Endothelial cell of umbilical vein (primary cell): ENCODE measurements around the gene SLC25A30. TPM values are rescaled to one million over a fixed set of nuclear protein-coding genes. Genes with fewer than 3 reads are reported as not detected.

Experiments
- BruUV-seq: library from RNA; stranded (reverse); fragments of 400-500 nt; replicated peaks from 2 replicates; lab custom pipeline; 2021; lab: Mats Ljungman, UMichigan
- CTCF ChIA-PET: fragments of 300-600, 350-600 bp; sonication (Branson Sonifier 250); formaldehyde crosslinking; loops from one replicate; lab custom pipeline; 2021; ENCODE audit warnings: antibody characterized with exemption, inconsistent platforms; lab: Charles Lee
- POLR2A ChIA-PET: fragments of 300-600, 350-600 bp; sonication (Branson Sonifier 250); formaldehyde crosslinking; loops from one replicate; lab custom pipeline; 2021; ENCODE audit warnings: antibody characterized with exemption, inconsistent platforms; lab: Charles Lee
- DNase-seq: peaks from one replicate; pipeline ENCODE4 v3.0.0-alpha.2; 2011; ENCODE audit warnings: low read depth, low spot score
- FAIRE-seq: peaks from 2 replicates; lab custom pipeline; 2011; peaks lifted over from hg19 to GRCh38; lab: Jason Lieb, UNC
- H2AFZ ChIP-seq: 2 replicates; pipeline ENCODE4 v1.6.0; 2012; ENCODE audit warnings: low read depth, low read length, control low read depth, inconsistent platforms
- H3K27ac ChIP-seq: 2 replicates; pipeline ENCODE4 v1.5.1; 2011; ENCODE audit warnings: low read depth, mild to moderate bottlenecking, control low read depth, low read length, moderate library complexity; ENCODE audit not compliant: insufficient read depth
- H3K27me3 ChIP-seq, 2 experiments: 2 replicates each; pipeline versions ENCODE4 v1.6.0 to v1.6.1; 2011; ENCODE audit warnings: low read length in 2 of 2, mixed read lengths in 1 of 2; ENCODE audit not compliant: control insufficient read depth in 2 of 2, insufficient read depth in 2 of 2
- H3K36me3 ChIP-seq, 2 experiments: 2 replicates in 1 of 2; 3 replicates in 1 of 2; pipeline ENCODE4 v1.5.1; 2011; ENCODE audit warnings: low read length in 2 of 2, mild to moderate bottlenecking in 1 of 2, moderate library complexity in 1 of 2; ENCODE audit not compliant: control insufficient read depth in 2 of 2, insufficient read depth in 2 of 2; ENCODE audit errors: extremely low read depth in 1 of 2
- H3K4me1 ChIP-seq: 3 replicates; pipeline ENCODE4 v1.5.1; 2011; ENCODE audit warnings: mild to moderate bottlenecking, low read length; ENCODE audit not compliant: control insufficient read depth, insufficient read depth; ENCODE audit errors: extremely low read depth
- H3K4me2 ChIP-seq: 2 replicates; pipeline ENCODE4 v1.6.1; 2011; ENCODE audit warnings: low read length, control low read depth, mixed read lengths; ENCODE audit not compliant: insufficient read depth
- H3K4me3 ChIP-seq, 3 experiments: fragments of 200-600 bp in 1 of 3; sonication (generic), shearing (Covaris generic) in 1 of 3; replicated peaks in 1 of 3; 2 replicates each; pipeline ENCODE4 v1.5.1; 2011 to 2016; ENCODE audit warnings: control low read depth in 3 of 3, low read length in 3 of 3, mild to moderate bottlenecking in 2 of 3, inconsistent platforms in 1 of 3, low read depth in 1 of 3, moderate library complexity in 1 of 3; ENCODE audit not compliant: insufficient read depth in 1 of 3
- H3K79me2 ChIP-seq: 2 replicates; pipeline ENCODE4 v1.6.0; 2012; ENCODE audit warnings: low read length, inconsistent platforms; ENCODE audit not compliant: control insufficient read depth, insufficient read depth
- H3K9ac ChIP-seq: replicated peaks from 2 replicates; pipeline ENCODE3; 2011; ENCODE audit warnings: low read length, control low read depth; ENCODE audit not compliant: insufficient read depth; ENCODE audit errors: extremely low read depth
- H3K9me1 ChIP-seq: replicated peaks from 3 replicates; pipeline ENCODE4 v1.6.0; 2011; ENCODE audit warnings: mild to moderate bottlenecking, low read length; ENCODE audit not compliant: control insufficient read depth, insufficient read depth; ENCODE audit errors: extremely low read depth
- H3K9me3 ChIP-seq: replicated peaks from 2 replicates; pipeline ENCODE4 v1.5.1; 2012; ENCODE audit warnings: low read length, inconsistent platforms; ENCODE audit not compliant: control insufficient read depth, insufficient read depth
- H4K20me1 ChIP-seq: replicated peaks from 2 replicates; pipeline ENCODE3; 2011; ENCODE audit warnings: mild to moderate bottlenecking, low read length; ENCODE audit not compliant: control insufficient read depth, insufficient read depth; ENCODE audit errors: extremely low read depth
- EZH2 ChIP-seq: IDR thresholded peaks from 2 replicates; pipeline ENCODE4 v1.6.1; 2012; ENCODE audit warnings: borderline replicate concordance, low read depth, mild to moderate bottlenecking, moderate library complexity, low read length, inconsistent platforms; ENCODE audit not compliant: severe bottlenecking
- FOS ChIP-seq: IDR thresholded peaks from 2 replicates; pipeline ENCODE4 v1.6.1; 2011; ENCODE audit warnings: mild to moderate bottlenecking, low read length, moderate library complexity, borderline replicate concordance; ENCODE audit not compliant: insufficient read depth
- GATA2 ChIP-seq: IDR thresholded peaks from 2 replicates; pipeline ENCODE4 v1.7.0; 2011; ENCODE audit warnings: low read depth, mild to moderate bottlenecking, moderate library complexity, mixed read lengths, low read length; ENCODE audit not compliant: insufficient read length, insufficient read depth
- JUN ChIP-seq: IDR thresholded peaks from 2 replicates; pipeline ENCODE4 v1.6.1; 2011; ENCODE audit warnings: borderline replicate concordance, low read depth; ENCODE audit not compliant: insufficient read length, insufficient read depth
- MYC ChIP-seq: IDR thresholded peaks from one replicate; pipeline ENCODE4 v1.6.1; 2011; ENCODE audit warnings: mild to moderate bottlenecking, low read depth, low read length
- POLR2A ChIP-seq: IDR thresholded peaks from 2 replicates; pipeline ENCODE4 v1.6.1; 2012; ENCODE audit warnings: low read depth, mild to moderate bottlenecking, control low read depth, low read length
- dilution Hi-C: fragments of 300-500 bp; cut with MboI; formaldehyde crosslinking; loops from one replicate; pipeline ENCODE4 v1.15.0; 2019; ENCODE audit warnings: low sequenced_read_pairs; ENCODE audit not compliant: extremely low pct_ligation_motif_present
- intact Hi-C: fragments of 100-400 bp; cut with micrococcal nuclease; formaldehyde crosslinking; loops from one replicate; pipeline ENCODE4 v1.10.0; 2022
- polyA plus RNA-seq, 4 experiments: library from polyadenylated mRNA; depleted of rRNA in 3 of 4; stranded (reverse) in 3 of 4; unstranded in 1 of 4; fragments of >200 nt; gene quantifications; 2 replicates each; pipeline versions ENCODE4 v1.2.1 to v1.2.3, GENCODE V29; 2011 to 2012; ENCODE audit warnings: missing spikeins in 1 of 4
- total RNA-seq: library from RNA; stranded (reverse); gene quantifications from 2 replicates; pipeline ENCODE4 v1.2.3, GENCODE V29; 2021
- TF ChIP-seq, protein P1 (sequence below), 2 donors: IDR thresholded peaks; 1 replicate in 1 of 2; 2 replicates in 1 of 2; pipeline ENCODE4 v1.5.1; 2011; ENCODE audit warnings: low read length in 2 of 2, mild to moderate bottlenecking in 2 of 2, moderate library complexity in 2 of 2, control low read depth in 1 of 2, inconsistent platforms in 1 of 2, low read depth in 1 of 2; ENCODE audit not compliant: insufficient read depth in 1 of 2; ENCODE audit errors: extremely low read depth in 1 of 2
- TF ChIP-seq, protein P2 (sequence below): IDR thresholded peaks from 2 replicates; pipeline ENCODE4 v1.6.1; 2011; ENCODE audit not compliant: insufficient read depth, insufficient read length

SLC25A30 gene
- total and polyA plus RNA-seq, 2 donors (not counting 3 experiments of a cell fraction or from before 2014, with no cell fraction given), result 13.3 to 27.0 TPM

DNA sequence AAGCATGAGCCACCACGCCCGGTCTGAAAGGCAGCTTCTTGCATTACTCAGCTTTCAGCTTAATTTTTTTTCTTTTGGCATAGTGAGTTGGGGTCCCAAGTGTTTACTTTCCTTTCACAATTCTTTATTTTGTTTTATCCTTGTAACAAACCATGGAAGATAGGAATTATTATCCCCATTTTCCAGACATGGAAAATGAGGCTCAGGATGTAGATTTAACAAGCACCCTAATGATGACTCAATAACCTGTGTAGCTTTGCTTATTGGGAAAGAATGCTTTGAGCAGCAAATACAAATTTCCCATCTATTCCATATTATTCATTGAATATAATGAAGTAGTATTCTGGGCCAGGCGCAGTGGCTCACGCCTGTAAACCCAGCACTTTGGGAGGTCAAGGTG, 33.1 kb upstream of the SLC25A30 start:
- Histone ChIP-seq H3K4me2 (no peak overlapping the region), H3K9ac (no peak overlapping the region), H3K27me3 (peaks cover 0 to 8% of the 10 kb centered on the region in 2 experiments), H3K9me1 (no peaks in the 10 kb centered on the region), H3K27ac (no peak overlapping the region), H3K79me2 (no peaks in the 10 kb centered on the region), H4K20me1 (no peaks in the 10 kb centered on the region), H3K9me3 (no peaks in the 10 kb centered on the region), H3K36me3 (no peaks in the 10 kb centered on the region), H3K4me1 (no peaks in the 10 kb centered on the region), H3K4me3 (no peak overlapping the region), H2AFZ (no peak overlapping the region)
- BruUV-seq, result no TSS peak
- CTCF ChIA-PET, result interaction anchor here (1.4 to 3.1 kb wide), 3 partner anchors 11 to 22 kb away, joined by 3 to 11 read pairs (median 3); no protein-coding TSS in a partner anchor
- dilution Hi-C loops, result no loop called here
- intact Hi-C loops, result no loop called here
- FAIRE-seq (no peak), DNase-seq (no peak)
- POLR2A ChIA-PET, result no interaction called here
- no peak for TF ChIP-seq GATA2
- TF ChIP-seq, protein P1, sequence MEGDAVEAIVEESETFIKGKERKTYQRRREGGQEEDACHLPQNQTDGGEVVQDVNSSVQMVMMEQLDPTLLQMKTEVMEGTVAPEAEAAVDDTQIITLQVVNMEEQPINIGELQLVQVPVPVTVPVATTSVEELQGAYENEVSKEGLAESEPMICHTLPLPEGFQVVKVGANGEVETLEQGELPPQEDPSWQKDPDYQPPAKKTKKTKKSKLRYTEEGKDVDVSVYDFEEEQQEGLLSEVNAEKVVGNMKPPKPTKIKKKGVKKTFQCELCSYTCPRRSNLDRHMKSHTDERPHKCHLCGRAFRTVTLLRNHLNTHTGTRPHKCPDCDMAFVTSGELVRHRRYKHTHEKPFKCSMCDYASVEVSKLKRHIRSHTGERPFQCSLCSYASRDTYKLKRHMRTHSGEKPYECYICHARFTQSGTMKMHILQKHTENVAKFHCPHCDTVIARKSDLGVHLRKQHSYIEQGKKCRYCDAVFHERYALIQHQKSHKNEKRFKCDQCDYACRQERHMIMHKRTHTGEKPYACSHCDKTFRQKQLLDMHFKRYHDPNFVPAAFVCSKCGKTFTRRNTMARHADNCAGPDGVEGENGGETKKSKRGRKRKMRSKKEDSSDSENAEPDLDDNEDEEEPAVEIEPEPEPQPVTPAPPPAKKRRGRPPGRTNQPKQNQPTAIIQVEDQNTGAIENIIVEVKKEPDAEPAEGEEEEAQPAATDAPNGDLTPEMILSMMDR (IDR thresholded peaks at IDR 0.05; ENCODE audit: extremely low read depth in 1 of 2, insufficient read depth in 1 of 2, low read depth in 1 of 2, low read length in 2 of 2), result no peak
- no peak for TF ChIP-seq EZH2
- no peak for TF ChIP-seq JUN
- no peak for TF ChIP-seq POLR2A
- TF ChIP-seq MYC, result no peak
- no peak for TF ChIP-seq FOS
- TF ChIP-seq, protein P2, sequence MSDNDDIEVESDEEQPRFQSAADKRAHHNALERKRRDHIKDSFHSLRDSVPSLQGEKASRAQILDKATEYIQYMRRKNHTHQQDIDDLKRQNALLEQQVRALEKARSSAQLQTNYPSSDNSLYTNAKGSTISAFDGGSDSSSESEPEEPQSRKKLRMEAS, result no peak
